H1 (cell line): Measurements from ENCODE around the gene SIRT5. TPM values are rescaled to one million over a fixed set of nuclear protein-coding genes. Genes with fewer than 3 reads are reported as not detected.

Experiments used
- CTCF ChIA-PET: fragments of 300-600 bp; sonication (Branson Sonifier 250); formaldehyde crosslinking; loops from one replicate; lab custom pipeline; 2021; ENCODE audit not compliant: partially characterized antibody; lab: Charles Lee
- POLR2A ChIA-PET: fragments of 300-600 bp; sonication (Branson Sonifier 250); formaldehyde crosslinking; loops from one replicate; lab custom pipeline; 2021; ENCODE audit warnings: inconsistent platforms; ENCODE audit not compliant: partially characterized antibody; lab: Charles Lee
- DNase-seq, 2 experiments: peaks; one replicate each; pipeline versions ENCODE4 v3.0.0 to v3.0.0-alpha.2; 2010 to 2022; ENCODE audit warnings: low spot score in 2 of 2, low read depth in 1 of 2, mixed read lengths in 1 of 2
- FAIRE-seq: peaks from 2 replicates; lab custom pipeline; 2011; peaks lifted over from hg19 to GRCh38; lab: Jason Lieb, UNC
- H2AFZ ChIP-seq: 2 replicates; pipeline ENCODE4 v1.8.1; 2012; ENCODE audit warnings: low read length, inconsistent platforms
- H2AK5ac ChIP-seq: 2 replicates; pipeline ENCODE4 v1.6.1; 2013; ENCODE audit warnings: low read depth, low read length
- H2BK120ac ChIP-seq: replicated peaks from 2 replicates; pipeline ENCODE3; 2013; ENCODE audit warnings: low read depth, low read length, inconsistent platforms
- H2BK12ac ChIP-seq: 2 replicates; pipeline ENCODE4 v1.6.1; 2013; ENCODE audit warnings: low read depth, low read length
- H2BK15ac ChIP-seq: 2 replicates; pipeline ENCODE4 v1.6.1; 2013; ENCODE audit warnings: low read length
- H2BK20ac ChIP-seq: 2 replicates; pipeline ENCODE4 v1.6.1; 2013; ENCODE audit warnings: low read length
- H2BK5ac ChIP-seq: 2 replicates; pipeline ENCODE4 v1.6.1; 2013; ENCODE audit warnings: low read depth, low read length
- H3K14ac ChIP-seq: 2 replicates; pipeline ENCODE4 v1.6.1; 2013; ENCODE audit warnings: inconsistent platforms; ENCODE audit not compliant: insufficient read length
- H3K18ac ChIP-seq: 2 replicates; pipeline ENCODE4 v1.6.1; 2013; ENCODE audit warnings: low read length; ENCODE audit errors: extremely low read depth
- H3K23ac ChIP-seq: 2 replicates; pipeline ENCODE4 v1.6.1; 2013; ENCODE audit warnings: inconsistent platforms; ENCODE audit not compliant: insufficient read length
- H3K23me2 ChIP-seq: 2 replicates; pipeline ENCODE4 v1.6.1; 2013; ENCODE audit warnings: low read depth, low read length
- H3K27ac ChIP-seq: 2 replicates; pipeline ENCODE4 v1.6.1; 2011; ENCODE audit warnings: low read depth, low read length, inconsistent platforms
- H3K27me3 ChIP-seq, 4 experiments: replicated peaks in 1 of 4; 1 replicate in 1 of 4; 2 replicates in 3 of 4; pipeline versions ENCODE4 v1.6.1 to v1.8.1; 2011 to 2013; ENCODE audit warnings: low read length in 3 of 4, mild to moderate bottlenecking in 3 of 4, inconsistent platforms in 2 of 4, mixed read lengths in 2 of 4, moderate library complexity in 1 of 4; ENCODE audit not compliant: control insufficient read depth in 3 of 4, insufficient read depth in 3 of 4; ENCODE audit errors: extremely low read depth in 1 of 4
- H3K36me3 ChIP-seq, 4 experiments: 2 replicates each; pipeline versions ENCODE4 v1.6.1 to v1.8.1; 2011 to 2013; ENCODE audit warnings: mild to moderate bottlenecking in 4 of 4, low read length in 3 of 4, moderate library complexity in 2 of 4, control low read depth in 1 of 4, inconsistent platforms in 1 of 4; ENCODE audit not compliant: insufficient read depth in 4 of 4, control insufficient read depth in 2 of 4
- H3K4ac ChIP-seq: replicated peaks from 2 replicates; pipeline ENCODE3; 2013; ENCODE audit warnings: low read length, low read depth, mixed read lengths, inconsistent platforms; ENCODE audit not compliant: insufficient read length
- H3K4me1 ChIP-seq, 4 experiments: replicated peaks in 1 of 4; 1 replicate in 1 of 4; 2 replicates in 3 of 4; pipeline versions ENCODE4 v1.6.1 to v1.8.1; 2011 to 2013; ENCODE audit warnings: low read length in 3 of 4, inconsistent platforms in 2 of 4, mixed read lengths in 1 of 4; ENCODE audit not compliant: insufficient read depth in 4 of 4, control insufficient read depth in 3 of 4
- H3K4me2 ChIP-seq, 2 experiments: 2 replicates each; pipeline versions ENCODE4 v1.6.1 to v1.8.1; 2011 to 2013; ENCODE audit warnings: low read depth in 2 of 2, low read length in 2 of 2, control low read depth in 1 of 2, inconsistent platforms in 1 of 2, mild to moderate bottlenecking in 1 of 2; ENCODE audit not compliant: insufficient read depth in 1 of 2
- H3K4me3 ChIP-seq, 4 experiments: fragments of 200-600, 300-600 bp in 1 of 4; sonication (generic), shearing (Covaris generic), sonication (Bioruptor Twin) in 1 of 4; 2 replicates each; pipeline versions ENCODE4 v1.5.1 to v1.8.1; 2011 to 2016; ENCODE audit warnings: low read length in 4 of 4, low read depth in 3 of 4, control low read depth in 2 of 4, inconsistent platforms in 2 of 4, mild to moderate bottlenecking in 2 of 4, mixed read lengths in 1 of 4, moderate library complexity in 1 of 4; ENCODE audit not compliant: insufficient read depth in 2 of 4; ENCODE audit errors: extremely low read depth in 1 of 4
- H3K56ac ChIP-seq: replicated peaks from 2 replicates; pipeline ENCODE3; 2013; ENCODE audit warnings: low read depth, mild to moderate bottlenecking, mixed read lengths, low read length, inconsistent platforms; ENCODE audit not compliant: insufficient read length
- H3K79me1 ChIP-seq: 2 replicates; pipeline ENCODE4 v1.6.1; 2013; ENCODE audit warnings: low read depth, low read length, control low read depth
- H3K79me2 ChIP-seq, 2 experiments: 2 replicates each; pipeline versions ENCODE4 v1.6.1 to v1.8.1; 2012 to 2013; ENCODE audit warnings: low read length in 2 of 2, mild to moderate bottlenecking in 2 of 2, inconsistent platforms in 1 of 2; ENCODE audit not compliant: insufficient read depth in 2 of 2, control insufficient read depth in 1 of 2
- H3K9ac ChIP-seq, 4 experiments: replicated peaks in 1 of 4; 1 replicate in 1 of 4; 2 replicates in 3 of 4; pipeline versions ENCODE4 v1.6.1 to v1.8.1; 2011 to 2013; ENCODE audit warnings: low read depth in 3 of 4, low read length in 3 of 4, control low read depth in 2 of 4, mild to moderate bottlenecking in 2 of 4, moderate library complexity in 2 of 4, inconsistent platforms in 1 of 4; ENCODE audit errors: extremely low read depth in 1 of 4
- H3K9me3 ChIP-seq, 2 experiments: 2 replicates each; pipeline versions ENCODE4 v1.6.1 to v1.8.1; 2012 to 2013; ENCODE audit warnings: mild to moderate bottlenecking in 2 of 2, moderate library complexity in 2 of 2, control low read depth in 1 of 2, inconsistent platforms in 1 of 2, low read depth in 1 of 2, low read length in 1 of 2, mixed read lengths in 1 of 2; ENCODE audit not compliant: insufficient read depth in 2 of 2
- H4K20me1 ChIP-seq, 2 experiments: replicated peaks in 1 of 2; 2 replicates each; pipeline versions ENCODE3 to v1.8.1; 2011 to 2013; ENCODE audit warnings: inconsistent platforms in 2 of 2, low read length in 2 of 2, mild to moderate bottlenecking in 1 of 2; ENCODE audit not compliant: insufficient read depth in 2 of 2, control insufficient read depth in 1 of 2
- H4K5ac ChIP-seq: 2 replicates; pipeline ENCODE4 v1.6.1; 2013; ENCODE audit warnings: low read length, low read depth, mixed read lengths, inconsistent platforms; ENCODE audit not compliant: insufficient read length
- H4K8ac ChIP-seq: 2 replicates; pipeline ENCODE4 v1.8.0; 2013; ENCODE audit warnings: mild to moderate bottlenecking, moderate library complexity, low read length, inconsistent platforms; ENCODE audit not compliant: insufficient read depth; ENCODE audit errors: extremely low read depth
- H4K91ac ChIP-seq: replicated peaks from 2 replicates; pipeline ENCODE3; 2013; ENCODE audit warnings: low read length, mixed read lengths, inconsistent platforms; ENCODE audit not compliant: insufficient read length
- ASH2L ChIP-seq: fragments of 200-600, 300-600 bp; sonication (generic); IDR thresholded peaks from one replicate; pipeline ENCODE4 v1.7.1; 2017; ENCODE audit warnings: low read length
- CTCF ChIP-seq, 3 experiments: IDR thresholded peaks; 1 replicate in 2 of 3; 2 replicates in 1 of 3; pipeline versions ENCODE4 v1.5.1 to v1.6.1; 2011; ENCODE audit warnings: low read length in 3 of 3, mild to moderate bottlenecking in 3 of 3, inconsistent platforms in 2 of 3, low read depth in 1 of 3, moderate library complexity in 1 of 3; ENCODE audit not compliant: insufficient read depth in 1 of 3; ENCODE audit errors: control extremely low read depth in 1 of 3
- EGR1 ChIP-seq: IDR thresholded peaks from 2 replicates; pipeline ENCODE4 v1.6.1; 2011; ENCODE audit warnings: low read depth, low read length, borderline replicate concordance
- FOSL1 ChIP-seq: IDR thresholded peaks from 2 replicates; pipeline ENCODE4 v1.6.1; 2011; ENCODE audit warnings: mild to moderate bottlenecking, low read depth, low read length, moderate library complexity; ENCODE audit not compliant: insufficient read depth
- KDM4A ChIP-seq: IDR thresholded peaks from one replicate; pipeline ENCODE4 v1.7.1; 2012; ENCODE audit warnings: low read depth, mild to moderate bottlenecking, moderate library complexity, low read length, inconsistent platforms; ENCODE audit not compliant: severe bottlenecking
- KDM5A ChIP-seq: fragments of 200-600 bp; IDR thresholded peaks from 2 replicates; pipeline ENCODE4 v1.7.1; 2012; ENCODE audit warnings: mild to moderate bottlenecking, low read length, inconsistent platforms, mixed read lengths
- NRF1 ChIP-seq: IDR thresholded peaks from 2 replicates; pipeline ENCODE4 v1.6.1; 2011; ENCODE audit warnings: mild to moderate bottlenecking, low read depth, low read length, improper control_type of control experiment
- SP4 ChIP-seq: IDR thresholded peaks from 2 replicates; pipeline ENCODE4 v1.6.1; 2012; ENCODE audit warnings: low read length, inconsistent platforms
- TCF12 ChIP-seq: IDR thresholded peaks from 2 replicates; pipeline ENCODE4 v1.6.1; 2011; ENCODE audit warnings: low read depth, mild to moderate bottlenecking, low read length
- TEAD4 ChIP-seq: IDR thresholded peaks from 2 replicates; pipeline ENCODE4 v1.6.1; 2012; ENCODE audit warnings: low read depth, low read length, inconsistent platforms, mixed read lengths
- USF2 ChIP-seq: IDR thresholded peaks from 2 replicates; pipeline ENCODE4 v1.6.1; 2011; ENCODE audit warnings: low read length, improper control_type of control experiment
- WGBS, 2 experiments: shearing (Covaris generic) in 1 of 2; methylation state at CpG; one replicate each; pipeline versions ENCODE4 v1.1.6 to v1.1.7; 2013 to 2015; ENCODE audit warnings: low lambda C conversion rate in 2 of 2, mixed read lengths in 2 of 2, inconsistent platforms in 1 of 2, low coverage in 1 of 2, missing lambda C conversion rate in 1 of 2; ENCODE audit not compliant: insufficient replicate concordance in 2 of 2, insufficient coverage in 1 of 2, insufficient read length in 1 of 2; ENCODE audit errors: extremely low coverage in 1 of 2, missing lambda C conversion rate in 1 of 2; 5-methylcytosine and 5-hydroxymethylcytosine counted together
- polyA plus RNA-seq, 7 experiments: library from polyadenylated mRNA; depleted of rRNA in 3 of 7; stranded (reverse) in 5 of 7; unstranded in 2 of 7; fragments of >200 nt in 5 of 7; fragments of 200-250 nt in 2 of 7; gene quantifications; 1 replicate in 5 of 7; 2 replicates in 1 of 7; 4 replicates in 1 of 7; pipeline versions ENCODE4 v1.2.1 to v1.2.3, GENCODE V29; 2011 to 2013; ENCODE audit warnings: missing spikeins in 2 of 7, mixed read lengths in 2 of 7
- total RNA-seq: library from RNA; stranded (reverse); fragmentation: NEBNext Ultra II Directional; extraction: Animal tissue kit (Norgen Biotek cat#: 25700); gene quantifications from 2 replicates; pipeline ENCODE4 v1.2.1, GENCODE V29; 2021

SIRT5 gene
- total and polyA plus RNA-seq, 2 of the 8 experiments (the other 6 are each of a cell fraction or from before 2014, with no cell fraction given) = 7.4 to 14.7 TPM

- no peak for DNase-seq
- Histone ChIP-seq H3K23ac (no peak overlapping the region), H3K27ac (no peak overlapping the region), H3K9me3 (no peaks in the 10 kb centered on the region), H2BK120ac (no peak overlapping the region), H3K27me3 (no peaks in the 10 kb centered on the region), H4K20me1 (no peaks in the 10 kb centered on the region), H3K4me2 (no peak overlapping the region), H3K14ac (no peak overlapping the region), H2BK15ac (no peak overlapping the region), H3K79me1 (no peaks in the 10 kb centered on the region), H3K4ac (no peak overlapping the region), H3K36me3 (peaks cover 0 to 24% (median 5%) of the 10 kb centered on the region in 4 experiments; a peak in 4 of 8 replicates), H4K8ac (no peak overlapping the region), H3K18ac (no peak overlapping the region), H3K79me2 (no peaks in the 10 kb centered on the region), H2AK5ac (no peak overlapping the region), H3K4me1 (no peaks in the 10 kb centered on the region; a peak in 1 of 7 replicates), H3K4me3 (no peak overlapping the region), H3K9ac (no peak overlapping the region), H3K23me2 (no peaks in the 10 kb centered on the region), H2BK5ac (no peak overlapping the region), H2BK12ac (no peak overlapping the region), H4K91ac (no peak overlapping the region), H2BK20ac (no peak overlapping the region), H2AFZ (no peak overlapping the region), H4K5ac (no peak overlapping the region), H3K56ac (no peak overlapping the region)
- 89% methylated on average over 4 of the region's 4 CpGs; no CpG with 5 or more reads in 1 of the 2 experiments for WGBS, 2 experiments
- TF ChIP-seq KDM4A = no peak
- TF ChIP-seq CTCF (IDR thresholded peaks at IDR 0.05; ENCODE audit: control extremely low read depth in 1 of 3, insufficient read depth in 1 of 3, low read depth in 1 of 3, low read length in 3 of 3) = no peak
- no peak for TF ChIP-seq ASH2L
- no peak for TF ChIP-seq EGR1
- no peak for TF ChIP-seq KDM5A
- no peak for TF ChIP-seq TCF12
- TF ChIP-seq TEAD4 = no peak
- TF ChIP-seq SP4 = no peak
- no peak for TF ChIP-seq USF2
- no peak for TF ChIP-seq FOSL1
- TF ChIP-seq NRF1 = no peak
- CTCF ChIA-PET = no interaction called here
- POLR2A ChIA-PET = no interaction called here
- FAIRE-seq = no peak
Observed at GRCh38 chr6:13597073-13597472, 22.7 kb downstream of the SIRT5 start.
